Cardiac fibroblast (primary cell): ENCODE measurements around the gene MRPS6.

Experiments used
- DNase-seq, 2 donors: peaks; one replicate each; pipeline versions ENCODE4 v3.0.0 to v3.0.0-alpha.2; 2010; ENCODE audit warnings: low read depth in 2 of 2
- H3K4me3 ChIP-seq, 2 donors: replicated peaks in 1 of 2; 1 replicate in 1 of 2; 2 replicates in 1 of 2; pipeline ENCODE4 v1.5.1; 2011; ENCODE audit warnings: low read depth in 2 of 2, low read length in 2 of 2, mild to moderate bottlenecking in 2 of 2, moderate library complexity in 1 of 2
- CTCF ChIP-seq: IDR thresholded peaks from one replicate; pipeline ENCODE4 v1.5.1; 2011; ENCODE audit warnings: low read depth, mild to moderate bottlenecking, low read length, inconsistent platforms

MRPS6 gene

GRCh38 chr21:34034369-34035014 is 38.9 kb upstream of the MRPS6 start:
- TF ChIP-seq CTCF: no peak
- DNase-seq: no peak
- no peak overlapping the region for H3K4me3 ChIP-seq

GRCh38 chr21:34035619-34036354 is 37.6 kb upstream of the MRPS6 start:
- no peak for TF ChIP-seq CTCF
- no peak overlapping the region for H3K4me3 ChIP-seq
- no peak for DNase-seq

- DNase-seq: peak; percentile 31 to 63
- no peak for TF ChIP-seq CTCF
- H3K4me3 ChIP-seq: no peak overlapping the region
These were observed 36.2 kb upstream of the MRPS6 start for GRCh38 chr21:34037009-34037795.

- no peak for DNase-seq
- no peak overlapping the region for H3K4me3 ChIP-seq
- no peak for TF ChIP-seq CTCF
These were observed 33.5 kb upstream of the MRPS6 start for GRCh38 chr21:34039678-34040382.

GRCh38 chr21:34042735-34043134 is 30.6 kb upstream of the MRPS6 start:
- H3K4me3 ChIP-seq: no peak overlapping the region
- no peak for TF ChIP-seq CTCF
- DNase-seq: no peak

- no peak for DNase-seq
- TF ChIP-seq CTCF: no peak
- no peak overlapping the region for H3K4me3 ChIP-seq
These were observed 30.0 kb upstream of the MRPS6 start for GRCh38 chr21:34043333-34043732.
